Measurements from ENCODE around the gene KCNB1.

The KCNB1 gene

DNA sequence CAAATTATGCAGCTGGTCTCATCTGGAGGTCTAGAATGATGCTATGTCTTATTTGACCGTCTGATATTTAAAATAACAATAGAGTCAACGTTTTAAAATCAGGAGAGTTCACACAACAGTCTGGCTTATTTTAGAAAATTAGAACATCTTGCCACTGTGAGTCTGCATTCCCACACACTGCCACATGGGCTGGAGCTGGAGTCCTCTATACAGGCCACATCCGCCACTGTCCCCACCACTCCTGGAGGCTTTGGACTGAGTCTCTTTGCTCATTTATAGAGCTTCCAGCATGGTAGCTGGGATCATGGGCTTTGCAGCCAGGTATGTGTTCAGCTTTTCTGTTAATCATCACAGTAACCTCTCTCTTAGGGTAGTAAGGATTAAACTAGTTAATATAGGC lies 135.8 kb downstream of the KCNB1 start:
- H3K4me3 ChIP-seq (ENCODE audit: low read length), result no peak overlapping the region
- H3K79me2 ChIP-seq (ENCODE audit: low read length), result no peaks in the 10 kb centered on the region
- H3K4me2 ChIP-seq (ENCODE audit: low read length), result no peak overlapping the region
- H3K4me1 ChIP-seq (ENCODE audit: low read length), result no peaks in the 10 kb centered on the region
- peaks cover 59% of the 10 kb centered on the region for H3K27me3 ChIP-seq (ENCODE audit: low read depth, low read length)
- H3K9ac ChIP-seq (ENCODE audit: low read length), result no peak overlapping the region
- no peaks in the 10 kb centered on the region for H3K9me3 ChIP-seq (ENCODE audit: insufficient read depth, low read length)
- TF ChIP-seq CTCF (IDR thresholded peaks at IDR 0.05; ENCODE audit: low read depth, low read length) (no peak), EZH2phosphoT487 (IDR thresholded peaks at IDR 0.05; ENCODE audit: low read depth) (no peak)
- no peak overlapping the region for H3K27ac ChIP-seq (ENCODE audit: low read length)
- H2AFZ ChIP-seq (ENCODE audit: low read depth, low read length), result no peak overlapping the region
- H4K20me1 ChIP-seq (ENCODE audit: insufficient read depth, low read length), result no peaks in the 10 kb centered on the region
- H3K36me3 ChIP-seq (replicated peaks; ENCODE audit: low read depth, low read length), result no peaks in the 10 kb centered on the region

GRCh38 chr20:49345524-49345923 lies 136.9 kb downstream of the KCNB1 start:
- Histone ChIP-seq H3K4me2 (ENCODE audit: low read length) (no peak overlapping the region), H2AFZ (ENCODE audit: low read depth, low read length) (no peak overlapping the region), H4K20me1 (ENCODE audit: insufficient read depth, low read length) (no peaks in the 10 kb centered on the region), H3K36me3 (replicated peaks; ENCODE audit: low read depth, low read length) (no peaks in the 10 kb centered on the region), H3K79me2 (ENCODE audit: low read length) (no peaks in the 10 kb centered on the region), H3K27me3 (ENCODE audit: low read depth, low read length) (peaks cover 51% of the 10 kb centered on the region), H3K27ac (ENCODE audit: low read length) (no peak overlapping the region), H3K9ac (ENCODE audit: low read length) (no peak overlapping the region), H3K4me1 (ENCODE audit: low read length) (no peaks in the 10 kb centered on the region), H3K9me3 (ENCODE audit: insufficient read depth, low read length) (no peaks in the 10 kb centered on the region), H3K4me3 (ENCODE audit: low read length) (no peak overlapping the region)
- TF ChIP-seq EZH2phosphoT487 (IDR thresholded peaks at IDR 0.05; ENCODE audit: low read depth), result no peak

DNA sequence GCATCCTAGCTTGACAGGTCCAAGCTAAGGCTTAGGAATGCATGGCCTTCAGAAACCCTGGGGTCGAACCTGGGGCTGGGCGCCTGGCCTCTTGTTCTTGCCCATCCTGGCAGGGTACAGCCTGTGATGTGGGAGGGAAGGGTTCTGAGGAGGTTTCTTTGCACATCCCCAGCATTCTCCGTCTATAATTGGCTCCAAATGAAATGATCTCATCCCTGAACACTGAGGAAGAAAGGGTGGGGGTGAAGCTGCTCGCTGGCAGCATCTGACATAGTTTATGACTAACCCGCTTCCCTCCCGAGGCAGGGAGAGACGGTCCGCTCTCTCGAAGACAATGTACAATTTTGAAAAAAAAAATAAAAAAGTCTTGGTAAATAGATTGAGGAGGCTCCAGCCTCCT lies 137.5 kb downstream of the KCNB1 start:
- H3K4me1 ChIP-seq (ENCODE audit: low read length), result no peaks in the 10 kb centered on the region
- H3K27ac ChIP-seq (ENCODE audit: low read length), result no peak overlapping the region
- H3K4me2 ChIP-seq (ENCODE audit: low read length), result no peak overlapping the region
- no peak overlapping the region for H3K4me3 ChIP-seq (ENCODE audit: low read length)
- no peaks in the 10 kb centered on the region for H3K79me2 ChIP-seq (ENCODE audit: low read length)
- no peaks in the 10 kb centered on the region for H3K36me3 ChIP-seq (replicated peaks; ENCODE audit: low read depth, low read length)
- no peaks in the 10 kb centered on the region for H4K20me1 ChIP-seq (ENCODE audit: insufficient read depth, low read length)
- H3K9ac ChIP-seq (ENCODE audit: low read length), result no peak overlapping the region
- TF ChIP-seq CTCF (IDR thresholded peaks at IDR 0.05; ENCODE audit: low read depth, low read length) (no peak), EZH2phosphoT487 (IDR thresholded peaks at IDR 0.05; ENCODE audit: low read depth) (no peak)
- no peak overlapping the region for H2AFZ ChIP-seq (ENCODE audit: low read depth, low read length)
- H3K9me3 ChIP-seq (ENCODE audit: insufficient read depth, low read length), result no peaks in the 10 kb centered on the region
- peaks cover 46% of the 10 kb centered on the region for H3K27me3 ChIP-seq (ENCODE audit: low read depth, low read length)

- Histone ChIP-seq H3K9me3 (ENCODE audit: insufficient read depth, low read length) (no peaks in the 10 kb centered on the region), H3K27me3 (ENCODE audit: low read depth, low read length) (peaks cover 39% of the 10 kb centered on the region), H3K4me2 (ENCODE audit: low read length) (no peak overlapping the region), H4K20me1 (ENCODE audit: insufficient read depth, low read length) (no peaks in the 10 kb centered on the region), H2AFZ (ENCODE audit: low read depth, low read length) (no peak overlapping the region), H3K4me3 (ENCODE audit: low read length) (no peak overlapping the region), H3K4me1 (ENCODE audit: low read length) (no peaks in the 10 kb centered on the region), H3K9ac (ENCODE audit: low read length) (no peak overlapping the region), H3K36me3 (replicated peaks; ENCODE audit: low read depth, low read length) (no peaks in the 10 kb centered on the region), H3K27ac (ENCODE audit: low read length) (no peak overlapping the region), H3K79me2 (ENCODE audit: low read length) (no peaks in the 10 kb centered on the region)
- TF ChIP-seq CTCF (IDR thresholded peaks at IDR 0.05; ENCODE audit: low read depth, low read length), result no peak
- TF ChIP-seq EZH2phosphoT487 (IDR thresholded peaks at IDR 0.05; ENCODE audit: low read depth), result no peak
These were observed 138.3 kb downstream of the KCNB1 start for GRCh38 chr20:49344140-49344539.

GRCh38 chr20:49343246-49343645 lies 139.2 kb downstream of the KCNB1 start:
- no peak for TF ChIP-seq EZH2phosphoT487 (IDR thresholded peaks at IDR 0.05; ENCODE audit: low read depth)
- TF ChIP-seq CTCF (IDR thresholded peaks at IDR 0.05; ENCODE audit: low read depth, low read length), result no peak
- Histone ChIP-seq H3K36me3 (replicated peaks; ENCODE audit: low read depth, low read length) (no peaks in the 10 kb centered on the region), H2AFZ (ENCODE audit: low read depth, low read length) (no peak overlapping the region), H3K27ac (ENCODE audit: low read length) (no peak overlapping the region), H3K4me1 (ENCODE audit: low read length) (no peaks in the 10 kb centered on the region), H3K27me3 (ENCODE audit: low read depth, low read length) (peaks cover 34% of the 10 kb centered on the region), H3K9me3 (ENCODE audit: insufficient read depth, low read length) (no peaks in the 10 kb centered on the region), H3K4me2 (ENCODE audit: low read length) (no peak overlapping the region), H3K4me3 (ENCODE audit: low read length) (no peak overlapping the region), H3K79me2 (ENCODE audit: low read length) (no peaks in the 10 kb centered on the region), H4K20me1 (ENCODE audit: insufficient read depth, low read length) (no peaks in the 10 kb centered on the region), H3K9ac (ENCODE audit: low read length) (no peak overlapping the region)

All from OCI-LY3 (cell line).